Keratinocyte (primary cell): Measurements from ENCODE around the gene ZNF648. TPM values are rescaled to one million over a fixed set of nuclear protein-coding genes. Genes with fewer than 3 reads are reported as not detected.

ENCODE experiments used
- DNase-seq: peaks from one replicate; pipeline ENCODE4 v3.0.0-alpha.2; 2011; ENCODE audit warnings: low read depth, missing footprints, low spot score
- FAIRE-seq: peaks from 2 replicates; lab custom pipeline; 2011; peaks lifted over from hg19 to GRCh38; lab: Jason Lieb, UNC
- H2AFZ ChIP-seq: 2 replicates; pipeline ENCODE4 v1.6.0; 2012; ENCODE audit warnings: low read length, control low read depth, inconsistent platforms; ENCODE audit not compliant: control insufficient read depth
- H3K27ac ChIP-seq: 2 replicates; pipeline ENCODE4 v1.5.1; 2011; ENCODE audit warnings: low read length; ENCODE audit not compliant: control insufficient read depth, insufficient read depth
- H3K27me3 ChIP-seq: 3 replicates; pipeline ENCODE4 v1.6.0; 2011; ENCODE audit warnings: low read length; ENCODE audit not compliant: control insufficient read depth, insufficient read depth; ENCODE audit errors: extremely low read depth
- H3K36me3 ChIP-seq, 2 experiments: 2 replicates in 1 of 2; 3 replicates in 1 of 2; pipeline ENCODE4 v1.5.1; 2011; ENCODE audit warnings: low read length in 2 of 2, mild to moderate bottlenecking in 1 of 2; ENCODE audit not compliant: control insufficient read depth in 2 of 2, insufficient read depth in 2 of 2; ENCODE audit errors: extremely low read depth in 1 of 2
- H3K4me1 ChIP-seq: 3 replicates; pipeline ENCODE4 v1.5.1; 2011; ENCODE audit warnings: low read length; ENCODE audit not compliant: control insufficient read depth, insufficient read depth; ENCODE audit errors: extremely low read depth
- H3K4me2 ChIP-seq: 3 replicates; pipeline ENCODE4 v1.6.0; 2011; ENCODE audit warnings: low read depth, low read length; ENCODE audit not compliant: control insufficient read depth, insufficient read depth; ENCODE audit errors: extremely low read depth
- H3K4me3 ChIP-seq, 3 experiments: fragments of 200-600 bp in 1 of 3; sonication (generic) in 1 of 3; 2 replicates in 2 of 3; 3 replicates in 1 of 3; pipeline ENCODE4 v1.5.1; 2011 to 2016; ENCODE audit warnings: low read length in 3 of 3, mild to moderate bottlenecking in 3 of 3, control low read depth in 2 of 3, inconsistent platforms in 1 of 3, low read depth in 1 of 3, mixed read lengths in 1 of 3, mixed run types in 1 of 3, moderate library complexity in 1 of 3; ENCODE audit not compliant: control insufficient read depth in 2 of 3, insufficient read depth in 2 of 3; ENCODE audit errors: extremely low read depth in 1 of 3
- H3K79me2 ChIP-seq: 2 replicates; pipeline ENCODE4 v1.6.0; 2012; ENCODE audit warnings: low read length; ENCODE audit not compliant: control insufficient read depth, insufficient read depth
- H3K9ac ChIP-seq: 3 replicates; pipeline ENCODE4 v1.6.0; 2011; ENCODE audit warnings: low read length; ENCODE audit not compliant: control insufficient read depth, insufficient read depth; ENCODE audit errors: extremely low read depth
- H3K9me1 ChIP-seq: 3 replicates; pipeline ENCODE4 v1.6.0; 2011; ENCODE audit warnings: low read length; ENCODE audit not compliant: control insufficient read depth, insufficient read depth; ENCODE audit errors: extremely low read depth
- H3K9me3 ChIP-seq: 2 replicates; pipeline ENCODE4 v1.5.1; 2012; ENCODE audit warnings: low read depth, low read length; ENCODE audit not compliant: control insufficient read depth
- H4K20me1 ChIP-seq: 3 replicates; pipeline ENCODE4 v1.6.0; 2011; ENCODE audit warnings: low read length; ENCODE audit not compliant: control insufficient read depth, insufficient read depth; ENCODE audit errors: extremely low read depth
- EZH2 ChIP-seq: IDR thresholded peaks from one replicate; pipeline ENCODE4 v1.6.1; 2012; ENCODE audit warnings: inconsistent platforms, mild to moderate bottlenecking, low read length, moderate library complexity
- dilution Hi-C: fragments of 300-500 bp; cut with MboI; formaldehyde crosslinking; loops from one replicate; pipeline ENCODE4 v1.7.0; 2020; ENCODE audit warnings: low sequenced_read_pairs; ENCODE audit not compliant: extremely low pct_ligation_motif_present
- polyA plus RNA-seq, 5 experiments: library from polyadenylated mRNA; depleted of rRNA in 3 of 5; stranded (reverse) in 3 of 5; stranded (forward) in 1 of 5; unstranded in 1 of 5; fragments of >200 nt; gene quantifications; 1 replicate in 1 of 5; 2 replicates in 3 of 5; 3 replicates in 1 of 5; pipeline versions ENCODE4 v1.2.1 to v1.2.3, GENCODE V29; 2011 to 2012; ENCODE audit warnings: missing spikeins in 2 of 5, low read depth in 1 of 5, low replicate concordance in 1 of 5
- TF ChIP-seq, protein P1 (sequence below), 3 experiments: IDR thresholded peaks in 1 of 3; conservative IDR thresholded peaks in 1 of 3; optimal IDR thresholded peaks in 1 of 3; 2 replicates in 2 of 3; 3 replicates in 1 of 3; pipeline versions ENCODE3 to v1.5.1; 2011; ENCODE audit warnings: low read length in 3 of 3, mild to moderate bottlenecking in 3 of 3, moderate library complexity in 2 of 3, control low read depth in 1 of 3, inconsistent platforms in 1 of 3; ENCODE audit not compliant: insufficient read depth in 2 of 3; ENCODE audit errors: extremely low read depth in 1 of 3

The ZNF648 gene
- polyA plus RNA-seq, 1 donor (not counting 4 experiments of a cell fraction or from before 2014, with no cell fraction given), result not detected

DNA sequence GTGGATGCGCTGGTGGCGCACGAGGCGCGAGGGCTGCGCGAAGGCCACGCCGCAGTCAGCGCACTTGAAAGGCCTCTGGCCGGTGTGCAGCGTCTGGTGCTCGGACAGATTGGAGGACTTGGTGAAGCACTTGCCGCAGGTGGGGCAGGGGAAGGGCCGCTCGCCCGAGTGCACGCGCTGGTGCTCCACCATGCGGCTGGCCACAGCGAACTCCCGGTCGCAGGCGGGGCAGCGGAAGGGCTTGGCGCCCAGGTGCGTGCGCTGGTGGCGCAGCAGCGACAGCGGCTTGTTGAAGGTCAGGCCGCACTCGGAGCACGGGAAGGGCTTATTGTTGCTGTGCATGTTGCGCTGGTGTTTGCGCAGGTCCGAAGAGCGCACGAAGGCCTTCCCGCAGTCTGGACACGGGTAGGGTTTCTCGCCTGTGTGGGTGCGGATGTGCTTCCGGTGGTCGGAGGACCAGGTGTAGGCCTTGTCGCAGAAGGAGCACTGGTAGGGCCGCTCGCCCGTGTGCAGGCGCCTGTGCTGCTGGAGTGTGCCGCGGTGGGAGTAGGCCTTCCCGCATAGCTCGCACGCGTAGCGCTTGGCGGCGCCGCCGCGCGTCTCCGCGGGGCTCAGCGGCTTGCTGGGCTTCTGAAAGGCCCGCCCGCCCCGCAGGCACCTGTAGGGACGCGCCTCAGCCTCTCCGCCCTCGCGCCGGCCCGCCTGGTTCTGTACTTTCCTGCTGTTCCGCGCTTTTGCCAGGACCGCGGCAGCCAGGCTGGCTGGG, 4.7 kb downstream of the ZNF648 start:
- H2AFZ ChIP-seq, result no peak overlapping the region
- FAIRE-seq (no peak), DNase-seq (no peak)
- no peaks in the 10 kb centered on the region for H3K79me2 ChIP-seq
- H3K4me2 ChIP-seq, result no peak overlapping the region
- dilution Hi-C loops, result no loop called here
- H3K27ac ChIP-seq, result no peak overlapping the region
- no peak overlapping the region for H3K4me3 ChIP-seq
- no peaks in the 10 kb centered on the region for H3K9me1 ChIP-seq
- peaks cover 22% of the 10 kb centered on the region for H3K27me3 ChIP-seq
- TF ChIP-seq, protein P1, sequence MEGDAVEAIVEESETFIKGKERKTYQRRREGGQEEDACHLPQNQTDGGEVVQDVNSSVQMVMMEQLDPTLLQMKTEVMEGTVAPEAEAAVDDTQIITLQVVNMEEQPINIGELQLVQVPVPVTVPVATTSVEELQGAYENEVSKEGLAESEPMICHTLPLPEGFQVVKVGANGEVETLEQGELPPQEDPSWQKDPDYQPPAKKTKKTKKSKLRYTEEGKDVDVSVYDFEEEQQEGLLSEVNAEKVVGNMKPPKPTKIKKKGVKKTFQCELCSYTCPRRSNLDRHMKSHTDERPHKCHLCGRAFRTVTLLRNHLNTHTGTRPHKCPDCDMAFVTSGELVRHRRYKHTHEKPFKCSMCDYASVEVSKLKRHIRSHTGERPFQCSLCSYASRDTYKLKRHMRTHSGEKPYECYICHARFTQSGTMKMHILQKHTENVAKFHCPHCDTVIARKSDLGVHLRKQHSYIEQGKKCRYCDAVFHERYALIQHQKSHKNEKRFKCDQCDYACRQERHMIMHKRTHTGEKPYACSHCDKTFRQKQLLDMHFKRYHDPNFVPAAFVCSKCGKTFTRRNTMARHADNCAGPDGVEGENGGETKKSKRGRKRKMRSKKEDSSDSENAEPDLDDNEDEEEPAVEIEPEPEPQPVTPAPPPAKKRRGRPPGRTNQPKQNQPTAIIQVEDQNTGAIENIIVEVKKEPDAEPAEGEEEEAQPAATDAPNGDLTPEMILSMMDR (optimal IDR thresholded peaks at IDR 0.05 in 1 of 3, IDR thresholded peaks at IDR 0.05 in 1 of 3, conservative IDR thresholded peaks at IDR 0.05 in 1 of 3; ENCODE audit: extremely low read depth in 1 of 3, insufficient read depth in 2 of 3, low read length in 3 of 3), result no peak
- TF ChIP-seq EZH2, result no peak
- no peaks in the 10 kb centered on the region for H3K4me1 ChIP-seq
- H3K9ac ChIP-seq, result no peak overlapping the region
- H3K36me3 ChIP-seq, result no peaks in the 10 kb centered on the region
- H3K9me3 ChIP-seq, result no peaks in the 10 kb centered on the region
- H4K20me1 ChIP-seq, result no peaks in the 10 kb centered on the region

DNA sequence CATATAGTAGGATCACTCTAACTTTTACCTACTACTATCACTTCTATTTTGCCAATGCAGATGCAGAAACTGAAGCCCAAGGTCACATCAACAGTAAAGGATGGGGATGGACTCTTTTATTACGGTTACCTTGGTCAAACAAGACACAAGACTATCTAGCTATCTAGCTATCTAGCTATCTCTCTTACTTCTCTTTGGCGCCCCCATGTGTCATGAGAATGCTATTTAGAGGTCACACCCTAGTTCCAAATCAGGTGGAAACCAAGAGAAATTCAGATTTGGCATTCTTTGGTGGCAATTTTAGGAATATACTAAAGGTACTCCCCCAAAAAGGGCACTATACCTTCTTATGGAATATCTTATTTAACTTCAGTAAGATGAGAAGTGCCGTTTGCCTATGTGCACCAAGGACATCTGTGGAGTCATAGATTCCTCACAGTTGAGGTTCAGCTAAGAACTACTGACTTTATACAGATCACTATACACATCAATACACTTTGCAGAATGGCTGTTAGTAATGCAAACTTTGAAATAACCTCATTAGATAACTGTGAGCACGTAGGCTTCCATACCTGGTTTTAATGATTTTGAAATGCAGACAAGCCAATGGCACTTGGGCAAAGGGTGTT, 6.7 kb downstream of the ZNF648 start:
- FAIRE-seq (peak; percentile 5), DNase-seq (no peak)
- H2AFZ ChIP-seq, result no peak overlapping the region
- no peak overlapping the region for H3K9ac ChIP-seq
- no peaks in the 10 kb centered on the region for H3K79me2 ChIP-seq
- dilution Hi-C loops, result no loop called here
- no peak overlapping the region for H3K4me2 ChIP-seq
- H3K9me3 ChIP-seq, result no peaks in the 10 kb centered on the region
- H3K27ac ChIP-seq, result no peak overlapping the region
- no peak for TF ChIP-seq EZH2
- TF ChIP-seq, protein P1 (optimal IDR thresholded peaks at IDR 0.05 in 1 of 3, IDR thresholded peaks at IDR 0.05 in 1 of 3, conservative IDR thresholded peaks at IDR 0.05 in 1 of 3; ENCODE audit: extremely low read depth in 1 of 3, insufficient read depth in 2 of 3, low read length in 3 of 3), result peak; percentile 29 to 64 (median 31)
- no peaks in the 10 kb centered on the region for H3K4me1 ChIP-seq
- no peak overlapping the region for H3K4me3 ChIP-seq
- H3K27me3 ChIP-seq, result peaks cover 20% of the 10 kb centered on the region
- H4K20me1 ChIP-seq, result no peaks in the 10 kb centered on the region
- H3K9me1 ChIP-seq, result no peaks in the 10 kb centered on the region
- H3K36me3 ChIP-seq, result no peaks in the 10 kb centered on the region
